Measurements from ENCODE around the gene PPP1R1C.

PPP1R1C gene

DNA sequence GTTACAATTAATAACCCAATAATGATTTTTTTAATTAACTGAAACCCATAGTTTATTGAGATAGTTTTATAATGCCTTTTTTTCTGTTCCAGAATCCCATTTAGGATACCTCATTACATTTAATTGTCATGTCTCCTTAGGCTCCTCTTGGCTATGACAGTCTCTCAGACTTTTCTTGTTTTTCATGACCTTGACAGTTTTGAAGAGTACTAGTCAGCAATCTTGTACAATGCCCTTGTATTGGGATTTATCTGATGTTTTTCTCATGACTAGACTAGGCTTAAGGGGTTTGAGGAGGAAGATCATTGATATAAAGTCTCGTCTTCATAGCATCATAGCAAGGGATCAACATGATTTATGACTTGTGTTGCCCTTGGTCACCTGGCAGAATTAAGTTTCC, 72.4 kb downstream of the PPP1R1C start:
- no peaks in the 10 kb centered on the region for H4K20me1 ChIP-seq (ENCODE audit: control insufficient read depth, insufficient read depth, low read depth, low read length)
- H3K4me2 ChIP-seq (ENCODE audit: low read length): no peak overlapping the region
- no peaks in the 10 kb centered on the region for H3K9me3 ChIP-seq (ENCODE audit: control insufficient read depth, insufficient read depth, low read length)
- no peak overlapping the region for H3K4me3 ChIP-seq (ENCODE audit: low read length)
- H3K4me1 ChIP-seq (ENCODE audit: control insufficient read depth, low read length): no peaks in the 10 kb centered on the region
- H3K9me2 ChIP-seq (replicated peaks; ENCODE audit: control insufficient read depth, low read length): no peaks in the 10 kb centered on the region
- TF ChIP-seq EZH2phosphoT487 (IDR thresholded peaks at IDR 0.05; ENCODE audit: borderline replicate concordance, low read length) (no peak), CTCF (IDR thresholded peaks at IDR 0.05; ENCODE audit: low read depth, low read length, poor library complexity, severe bottlenecking) (no peak)
- H3F3A ChIP-seq (ENCODE audit: control insufficient read depth, insufficient read depth): no peaks in the 10 kb centered on the region
- H3K27ac ChIP-seq (ENCODE audit: low read depth, low read length): no peak overlapping the region
- H3K36me3 ChIP-seq (ENCODE audit: control insufficient read depth, low read length): no peaks in the 10 kb centered on the region
- H3K79me2 ChIP-seq (ENCODE audit: control insufficient read depth, low read length): no peaks in the 10 kb centered on the region
- H3K27me3 ChIP-seq (ENCODE audit: control insufficient read depth, low read length): no peaks in the 10 kb centered on the region

GRCh38 chr2:182061739-182062138, 76.1 kb downstream of the PPP1R1C start:
- Histone ChIP-seq H3K27ac (ENCODE audit: low read depth, low read length) (no peak overlapping the region), H3K9me3 (ENCODE audit: control insufficient read depth, insufficient read depth, low read length) (no peaks in the 10 kb centered on the region), H3K4me2 (ENCODE audit: low read length) (no peak overlapping the region), H3K4me3 (ENCODE audit: low read length) (no peak overlapping the region), H4K20me1 (ENCODE audit: control insufficient read depth, insufficient read depth, low read depth, low read length) (no peaks in the 10 kb centered on the region), H3K27me3 (ENCODE audit: control insufficient read depth, low read length) (no peaks in the 10 kb centered on the region), H3K9me2 (replicated peaks; ENCODE audit: control insufficient read depth, low read length) (no peaks in the 10 kb centered on the region), H3K79me2 (ENCODE audit: control insufficient read depth, low read length) (no peaks in the 10 kb centered on the region), H3F3A (ENCODE audit: control insufficient read depth, insufficient read depth) (no peaks in the 10 kb centered on the region), H3K36me3 (ENCODE audit: control insufficient read depth, low read length) (0 out of 2 replicates have a peak, but pooled peaks cover 5% of the 10 kb centered on the region), H3K4me1 (ENCODE audit: control insufficient read depth, low read length) (peaks cover 15% of the 10 kb centered on the region)
- TF ChIP-seq CTCF (IDR thresholded peaks at IDR 0.05; ENCODE audit: low read depth, low read length, poor library complexity, severe bottlenecking) (no peak), EZH2phosphoT487 (IDR thresholded peaks at IDR 0.05; ENCODE audit: borderline replicate concordance, low read length) (no peak)

DNA sequence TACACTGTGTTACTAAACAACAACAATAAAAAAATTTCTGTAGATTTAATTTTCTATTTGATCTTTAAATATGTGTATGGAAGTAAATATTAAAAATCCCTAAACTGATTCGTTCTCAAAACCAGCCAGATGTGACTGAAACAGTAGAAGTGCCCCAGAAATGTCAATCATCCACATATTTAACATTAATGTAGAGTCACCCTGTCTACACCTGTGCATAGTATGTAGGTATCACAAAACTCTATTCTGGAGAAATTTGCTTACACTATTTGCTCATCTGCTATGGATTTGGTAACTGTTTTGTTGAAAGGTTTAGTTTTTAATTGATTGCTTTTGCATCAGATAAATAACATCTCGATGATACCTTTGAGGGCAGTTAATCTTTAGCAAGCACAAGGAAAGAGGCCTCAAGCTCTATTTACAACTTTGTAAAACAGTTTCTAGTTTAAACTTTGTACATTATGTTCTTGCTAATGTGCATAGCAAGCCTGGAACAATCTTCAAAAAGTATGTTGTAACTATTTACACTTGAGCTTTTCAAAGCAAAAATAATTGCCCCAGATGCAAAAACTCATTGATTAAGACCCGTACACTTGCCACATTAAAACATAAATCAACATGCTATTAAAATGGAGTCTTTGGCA, 76.8 kb downstream of the PPP1R1C start:
- no peaks in the 10 kb centered on the region for H3F3A ChIP-seq (ENCODE audit: control insufficient read depth, insufficient read depth)
- no peak overlapping the region for H3K4me3 ChIP-seq (ENCODE audit: low read length)
- H3K9me2 ChIP-seq (replicated peaks; ENCODE audit: control insufficient read depth, low read length): no peaks in the 10 kb centered on the region
- no peaks in the 10 kb centered on the region for H3K79me2 ChIP-seq (ENCODE audit: control insufficient read depth, low read length)
- 0 out of 2 replicates have a peak, but pooled peaks cover 5% of the 10 kb centered on the region for H3K36me3 ChIP-seq (ENCODE audit: control insufficient read depth, low read length)
- H3K27ac ChIP-seq (ENCODE audit: low read depth, low read length): no peak overlapping the region
- TF ChIP-seq CTCF (IDR thresholded peaks at IDR 0.05; ENCODE audit: low read depth, low read length, poor library complexity, severe bottlenecking): no peak
- no peak for TF ChIP-seq EZH2phosphoT487 (IDR thresholded peaks at IDR 0.05; ENCODE audit: borderline replicate concordance, low read length)
- no peak overlapping the region for H3K4me2 ChIP-seq (ENCODE audit: low read length)
- H4K20me1 ChIP-seq (ENCODE audit: control insufficient read depth, insufficient read depth, low read depth, low read length): no peaks in the 10 kb centered on the region
- H3K4me1 ChIP-seq (ENCODE audit: control insufficient read depth, low read length): peaks cover 15% of the 10 kb centered on the region
- no peaks in the 10 kb centered on the region for H3K27me3 ChIP-seq (ENCODE audit: control insufficient read depth, low read length)
- no peaks in the 10 kb centered on the region for H3K9me3 ChIP-seq (ENCODE audit: control insufficient read depth, insufficient read depth, low read length)
